Stimulated activated naive CD4-positive, alpha-beta T cell treated with Interleukin-2 at 50 U/mL for 16 hours (primary cell): ENCODE measurements around the gene FAM168B.
"Not testable (repeated sequence)": the region's sequence is repeated elsewhere in the genome, so short reads cannot be mapped to it uniquely, and the experiment has no call there.

Experiments
- DNase-seq: peaks from one replicate; lab custom pipeline; 2025; lab: John Stamatoyannopoulos, UW

FAM168B gene

GRCh38 chr2:131094463-131095281 lies 1.4 kb upstream of the FAM168B start:
- no peak for DNase-seq

DNA sequence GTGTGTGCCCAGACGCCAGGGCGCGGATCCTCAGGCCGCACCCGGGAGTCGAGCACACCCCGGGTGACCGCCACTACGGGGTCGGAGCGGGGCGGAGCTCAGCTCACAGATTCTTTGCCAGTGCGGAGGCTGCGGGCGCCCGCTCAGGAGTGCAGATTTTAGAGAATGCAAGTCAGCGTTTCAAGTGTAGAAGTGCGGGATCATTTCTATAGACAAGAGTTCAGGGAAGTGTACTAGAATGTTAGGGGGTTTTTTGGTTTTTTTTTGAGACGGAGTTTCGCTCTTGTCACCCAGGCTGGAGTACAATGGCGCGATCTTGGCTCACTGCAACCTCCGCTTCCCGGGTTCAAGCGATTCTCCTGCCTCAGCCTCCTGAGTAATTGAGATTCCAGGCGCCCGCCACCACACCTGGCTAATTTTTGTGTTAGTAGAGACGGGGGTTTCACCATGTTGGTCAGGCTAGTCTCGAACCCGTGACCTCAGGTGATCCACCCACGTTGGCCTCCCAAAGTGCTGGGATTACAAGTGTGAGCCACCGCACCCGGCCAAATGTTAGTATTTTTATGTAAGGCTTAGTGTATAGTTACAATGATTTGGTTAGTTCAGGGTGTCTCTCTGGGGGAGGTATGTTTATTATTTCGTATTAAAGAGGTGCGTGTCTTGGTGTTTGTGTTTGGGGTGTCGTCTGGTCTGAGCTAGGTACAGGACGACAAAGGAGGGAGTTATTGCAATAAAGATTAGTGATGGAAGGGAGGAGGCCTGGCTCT lies 619 bp upstream of the FAM168B start:
- peak; percentile 74 for DNase-seq

DNA sequence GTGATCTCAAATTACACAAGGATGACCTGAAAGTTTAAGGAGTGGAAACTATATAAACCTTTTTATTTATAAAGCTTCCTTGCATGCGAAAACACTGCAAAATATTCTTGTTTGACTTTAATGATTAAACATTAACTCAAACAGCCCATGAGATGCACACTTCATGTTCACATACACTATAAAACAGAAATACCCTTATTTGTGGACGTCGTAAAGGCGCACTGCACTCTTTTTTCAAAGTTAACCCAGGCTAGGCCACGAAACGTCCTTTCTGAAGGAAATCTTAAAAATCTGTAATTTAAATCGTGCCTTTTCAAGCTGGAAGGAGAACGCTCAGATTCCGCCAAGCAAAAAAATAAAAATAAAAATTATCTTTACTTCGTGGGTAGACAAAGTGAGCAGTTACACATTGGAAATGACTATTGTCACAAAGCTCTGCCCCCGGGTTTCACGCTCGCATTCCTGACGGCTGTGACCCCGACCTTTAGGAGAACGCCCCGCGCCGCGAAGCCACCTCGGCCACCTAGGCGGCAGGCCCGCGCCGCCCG lies 728 bp downstream of the FAM168B start:
- no peak for DNase-seq

DNA sequence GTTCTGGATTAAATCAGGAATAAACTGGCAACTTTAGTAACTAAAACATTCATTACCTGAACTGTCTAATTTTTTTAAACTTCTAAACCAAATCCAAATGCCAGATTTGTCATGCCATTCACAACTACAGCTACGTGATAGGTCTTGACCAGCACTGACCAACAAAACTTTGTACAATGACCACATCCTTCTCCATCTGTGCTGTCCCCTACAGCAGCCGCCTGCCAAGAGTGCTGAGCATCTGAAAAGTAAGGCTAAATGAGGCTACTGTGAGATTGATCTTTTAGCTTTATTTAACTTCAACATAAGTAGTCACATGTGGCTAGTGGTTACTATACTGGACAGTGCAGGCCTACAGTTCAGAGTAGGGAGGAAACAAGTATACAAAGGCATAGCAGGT lies 7.6 kb downstream of the FAM168B start:
- DNase-seq: no peak

GRCh38 chr2:131081190-131081589 lies 12.1 kb downstream of the FAM168B start:
- DNase-seq: no peak

- DNase-seq: not testable (repeated sequence)
Observed at GRCh38 chr2:131079931-131080330, 13.3 kb downstream of the FAM168B start.

DNA sequence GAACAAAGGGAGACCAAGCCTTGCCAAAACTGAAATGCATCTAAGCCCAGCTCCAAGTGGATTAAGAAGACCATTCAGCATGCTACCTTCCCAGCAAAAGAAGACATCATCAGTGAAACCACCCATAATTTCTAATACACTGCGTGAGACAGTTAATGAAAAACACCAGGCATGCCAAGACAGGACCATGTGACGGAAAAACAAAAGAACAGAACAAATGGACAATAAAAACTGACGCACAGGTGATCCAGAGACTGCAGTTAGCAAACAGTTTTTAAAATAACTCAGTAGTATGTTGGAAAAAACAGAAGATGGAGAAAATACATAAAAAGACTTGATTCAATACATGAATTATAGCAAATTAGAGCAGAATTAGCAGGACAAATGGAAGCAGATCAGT lies 15.3 kb downstream of the FAM168B start:
- DNase-seq: no peak

DNA sequence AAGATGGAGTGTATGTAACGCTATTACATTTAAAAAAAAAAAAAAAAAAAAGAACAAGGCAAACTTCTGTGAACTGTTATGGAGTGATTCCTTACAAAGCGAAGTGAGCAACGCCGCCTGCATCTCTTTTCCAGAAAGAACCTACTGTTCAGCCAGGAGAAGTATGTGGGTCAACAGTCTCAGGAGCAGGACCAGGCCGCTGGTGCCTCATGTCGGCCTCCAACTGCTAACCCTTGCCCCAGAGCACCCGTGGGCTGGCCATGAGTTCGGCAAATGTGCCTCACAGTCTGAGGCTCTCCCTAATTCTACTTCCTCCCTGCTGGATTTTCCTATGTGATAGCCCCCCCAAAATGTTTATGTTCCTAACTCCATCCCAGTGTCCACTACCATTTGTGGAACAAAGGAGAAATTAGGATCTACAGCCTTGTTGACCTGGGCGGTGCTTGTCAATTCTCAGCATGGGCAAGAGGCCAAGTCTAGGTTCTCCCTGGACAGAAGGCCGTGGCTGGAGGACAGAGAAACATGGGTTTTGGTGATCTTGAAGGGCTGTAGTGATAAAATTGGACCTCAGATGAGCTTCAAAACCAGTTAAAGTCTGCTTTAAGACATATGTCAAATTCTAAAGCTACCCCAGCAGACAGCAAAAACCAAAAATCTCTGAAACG lies 15.9 kb downstream of the FAM168B start:
- no peak for DNase-seq

GRCh38 chr2:131076707-131077106 lies 16.6 kb downstream of the FAM168B start:
- no peak for DNase-seq

- DNase-seq: not testable (repeated sequence)
Observed at GRCh38 chr2:131075578-131075977, 17.7 kb downstream of the FAM168B start.

GRCh38 chr2:131068172-131068571 lies 25.1 kb downstream of the FAM168B start:
- not testable (repeated sequence) for DNase-seq

GRCh38 chr2:131067465-131068125 lies 25.7 kb downstream of the FAM168B start:
- DNase-seq: no peak

GRCh38 chr2:131064589-131065512 lies 28.4 kb downstream of the FAM168B start:
- no peak for DNase-seq

- no peak for DNase-seq
Observed at GRCh38 chr2:131063501-131064283, 29.6 kb downstream of the FAM168B start.

GRCh38 chr2:131058920-131059319 lies 34.3 kb downstream of the FAM168B start:
- no peak for DNase-seq

DNA sequence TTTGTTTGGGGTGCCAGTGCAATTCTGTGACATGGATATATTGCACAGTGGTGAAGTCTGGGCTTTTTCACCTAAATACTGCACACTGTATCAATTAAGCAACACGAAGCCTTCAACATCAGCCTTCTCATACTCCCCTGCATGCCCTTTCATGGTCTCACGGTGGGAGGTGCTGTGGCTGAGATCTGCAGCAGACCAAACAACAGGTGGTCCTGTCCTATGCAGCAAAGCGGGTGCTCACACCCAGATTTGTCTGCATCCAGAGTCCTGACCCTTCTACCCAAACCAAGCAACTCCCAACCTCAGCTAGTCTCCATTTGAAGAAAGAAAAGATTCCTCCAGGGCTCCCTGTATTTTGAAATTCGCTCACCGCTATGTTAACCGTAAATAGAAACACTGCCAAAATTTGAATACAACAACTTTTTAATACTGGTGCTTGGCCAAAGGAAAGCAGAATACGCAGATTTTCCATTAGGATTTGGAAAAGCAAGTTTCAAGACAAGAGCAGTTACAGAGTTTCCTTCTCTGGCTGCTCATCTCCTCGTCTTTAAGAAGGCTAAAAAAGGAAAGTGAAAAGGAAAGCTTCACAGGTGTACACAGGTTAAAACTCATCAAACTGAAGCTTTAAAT lies 34.9 kb downstream of the FAM168B start:
- DNase-seq: no peak

GRCh38 chr2:131056932-131057287 lies 36.4 kb downstream of the FAM168B start:
- DNase-seq: no peak

- no peak for DNase-seq
Observed at GRCh38 chr2:131056204-131056931, 36.9 kb downstream of the FAM168B start.
